ENCODE results near the gene CADPS2.

Gene CADPS2

DNA sequence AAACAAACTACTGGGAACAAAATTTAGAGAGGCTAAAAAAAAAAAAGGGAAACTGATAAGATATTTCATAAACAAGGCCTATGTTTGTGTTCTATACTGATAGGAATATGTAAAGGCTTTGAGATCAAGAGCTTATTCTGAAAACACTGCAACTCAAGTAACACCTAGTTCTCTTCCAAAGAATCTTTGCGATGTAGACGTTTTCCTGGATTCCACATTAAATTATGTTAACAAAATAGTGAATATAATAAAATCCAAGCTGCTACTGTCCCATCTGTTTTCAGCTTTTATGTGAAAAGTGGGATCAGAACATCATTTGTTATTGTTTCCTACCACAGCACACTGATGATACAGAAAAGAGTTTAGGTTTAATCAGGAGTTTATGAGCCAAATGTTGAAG is 130.6 kb downstream of the CADPS2 start:
- Histone ChIP-seq H3K9ac (no peak overlapping the region), H3K36me3 (no peaks in the 10 kb centered on the region), H3K27ac (no peak overlapping the region), H3K27me3 (no peaks in the 10 kb centered on the region), H3K9me3 (no peaks in the 10 kb centered on the region), H4K20me1 (no peaks in the 10 kb centered on the region), H3K4me3 (no peak overlapping the region), H3K4me1 (no peaks in the 10 kb centered on the region), H3K4me2 (no peak overlapping the region)
- TF ChIP-seq Cebpa-rat (IDR thresholded peaks at IDR 0.05) = no peak

DNA sequence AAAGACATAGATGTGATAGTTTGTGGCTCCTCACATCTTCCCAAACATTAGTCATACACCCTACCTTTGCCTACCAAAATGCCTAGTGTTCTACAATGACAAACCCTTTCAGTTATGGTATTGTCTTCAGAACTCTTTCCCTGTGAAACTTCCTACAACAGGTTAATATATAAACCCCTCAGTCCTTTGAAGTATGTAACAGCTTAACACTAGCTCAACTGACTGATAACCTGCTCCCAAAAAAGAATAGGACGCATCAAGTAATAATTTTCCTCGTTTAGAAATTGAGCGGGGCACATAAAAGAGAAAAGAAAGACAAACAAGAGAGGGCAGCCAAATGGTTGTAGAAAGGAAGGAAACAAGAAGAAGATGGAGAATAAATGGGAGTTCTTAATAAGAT is 133.7 kb downstream of the CADPS2 start:
- no peaks in the 10 kb centered on the region for H3K9me3 ChIP-seq
- H3K4me1 ChIP-seq = no peaks in the 10 kb centered on the region
- no peaks in the 10 kb centered on the region for H3K36me3 ChIP-seq
- H3K4me2 ChIP-seq = no peak overlapping the region
- no peaks in the 10 kb centered on the region for H4K20me1 ChIP-seq
- no peak overlapping the region for H3K9ac ChIP-seq
- no peak overlapping the region for H3K4me3 ChIP-seq
- no peaks in the 10 kb centered on the region for H3K27me3 ChIP-seq
- TF ChIP-seq Cebpa-rat (IDR thresholded peaks at IDR 0.05) = no peak
- H3K27ac ChIP-seq = no peak overlapping the region

DNA sequence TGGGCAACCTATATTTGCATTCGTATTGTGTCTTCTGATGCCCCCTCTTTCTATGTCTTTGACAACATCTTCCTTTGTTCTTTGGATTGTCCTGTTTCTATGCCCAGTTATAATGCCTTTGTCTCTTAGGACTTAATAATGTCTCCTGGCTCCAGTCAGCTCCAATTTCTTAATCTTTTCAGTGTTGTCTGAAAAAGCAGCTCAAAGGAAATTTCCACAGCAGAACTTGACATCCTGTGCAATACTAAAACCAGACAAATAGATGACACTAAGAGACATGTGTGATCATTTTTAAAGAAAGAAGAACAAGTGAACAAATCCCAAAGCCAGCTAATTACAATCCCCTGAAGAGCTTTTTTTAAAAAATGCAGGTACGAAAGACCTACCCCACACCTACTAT is 135.9 kb downstream of the CADPS2 start:
- Histone ChIP-seq H3K36me3 (no peaks in the 10 kb centered on the region), H3K9ac (no peak overlapping the region), H3K27me3 (no peaks in the 10 kb centered on the region), H3K27ac (no peak overlapping the region), H3K4me3 (no peak overlapping the region), H4K20me1 (no peaks in the 10 kb centered on the region), H3K4me2 (no peak overlapping the region), H3K9me3 (no peaks in the 10 kb centered on the region), H3K4me1 (no peaks in the 10 kb centered on the region)
- no peak for TF ChIP-seq Cebpa-rat (IDR thresholded peaks at IDR 0.05)

DNA sequence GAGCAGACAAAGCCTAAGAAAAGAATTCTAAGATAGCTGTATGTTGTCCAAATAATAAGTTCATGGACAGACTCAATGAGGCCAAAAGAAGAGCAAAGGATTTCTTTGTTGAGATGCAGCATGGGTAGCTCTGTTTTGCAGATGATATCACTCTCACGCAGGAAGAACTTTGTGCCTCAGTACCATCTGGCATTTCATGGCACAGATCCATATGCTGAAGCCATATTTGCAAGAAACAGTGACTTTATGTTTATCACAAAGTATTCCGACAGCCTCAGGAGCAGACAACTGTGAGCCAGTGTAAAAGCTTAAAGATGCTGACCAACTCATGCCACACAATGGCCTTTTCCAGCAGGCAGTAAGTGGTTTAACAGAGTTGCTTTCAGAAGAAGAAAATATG is 138.1 kb downstream of the CADPS2 start:
- no peak for TF ChIP-seq Cebpa-rat (IDR thresholded peaks at IDR 0.05)
- no peaks in the 10 kb centered on the region for H3K4me1 ChIP-seq
- no peaks in the 10 kb centered on the region for H3K36me3 ChIP-seq
- H3K27ac ChIP-seq = no peak overlapping the region
- H3K9ac ChIP-seq = no peak overlapping the region
- H3K4me2 ChIP-seq = no peak overlapping the region
- H3K4me3 ChIP-seq = no peak overlapping the region
- no peaks in the 10 kb centered on the region for H3K9me3 ChIP-seq
- H3K27me3 ChIP-seq = no peaks in the 10 kb centered on the region
- H4K20me1 ChIP-seq = no peaks in the 10 kb centered on the region

DNA sequence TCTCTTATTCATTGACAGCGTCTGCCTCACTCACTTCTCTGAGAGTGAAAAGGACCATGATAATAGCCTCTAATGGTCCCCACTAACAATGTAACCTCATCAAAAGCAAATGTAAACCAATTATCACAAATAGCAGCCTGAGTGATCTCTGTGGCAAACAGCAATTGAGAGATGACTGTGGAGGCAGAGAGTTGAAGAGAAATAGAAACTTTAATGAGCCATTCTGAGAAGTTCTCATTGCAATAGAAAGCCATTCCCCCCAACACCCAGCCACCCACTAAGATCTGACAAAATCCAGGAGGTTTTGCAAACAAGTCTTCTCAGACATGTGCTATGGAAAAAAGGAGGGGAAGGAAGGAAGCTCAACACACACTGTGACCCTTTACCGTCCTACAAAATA is 139.3 kb downstream of the CADPS2 start:
- Histone ChIP-seq H3K9me3 (no peaks in the 10 kb centered on the region), H3K9ac (no peak overlapping the region), H3K36me3 (no peaks in the 10 kb centered on the region), H3K27ac (no peak overlapping the region), H3K27me3 (no peaks in the 10 kb centered on the region), H3K4me3 (no peak overlapping the region), H4K20me1 (no peaks in the 10 kb centered on the region), H3K4me2 (no peak overlapping the region), H3K4me1 (no peaks in the 10 kb centered on the region)
- no peak for TF ChIP-seq Cebpa-rat (IDR thresholded peaks at IDR 0.05)

DNA sequence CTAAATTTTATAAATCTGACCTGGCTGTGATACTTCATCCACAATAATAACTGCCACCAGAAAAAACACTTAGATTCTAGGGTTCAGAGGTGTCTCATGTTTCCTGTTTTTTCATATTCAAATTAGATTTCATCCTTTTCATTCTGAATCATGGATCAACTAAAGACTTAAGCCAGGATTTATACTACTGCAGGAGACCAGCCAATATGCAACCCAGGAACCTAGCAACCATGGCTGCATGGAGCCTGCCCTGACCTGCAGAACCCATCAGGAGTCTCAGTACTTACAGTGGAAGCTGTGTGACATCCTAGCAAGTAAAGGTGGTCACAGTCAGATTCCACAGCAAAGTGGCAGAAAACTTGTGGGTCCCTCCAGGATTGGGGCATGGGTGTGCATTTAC is 143.0 kb downstream of the CADPS2 start:
- H3K27me3 ChIP-seq = no peaks in the 10 kb centered on the region
- no peak overlapping the region for H3K4me2 ChIP-seq
- H4K20me1 ChIP-seq = no peaks in the 10 kb centered on the region
- no peak overlapping the region for H3K27ac ChIP-seq
- TF ChIP-seq Cebpa-rat (IDR thresholded peaks at IDR 0.05) = no peak
- no peak overlapping the region for H3K9ac ChIP-seq
- H3K9me3 ChIP-seq = no peaks in the 10 kb centered on the region
- no peaks in the 10 kb centered on the region for H3K36me3 ChIP-seq
- no peak overlapping the region for H3K4me3 ChIP-seq
- H3K4me1 ChIP-seq = no peaks in the 10 kb centered on the region

DNA sequence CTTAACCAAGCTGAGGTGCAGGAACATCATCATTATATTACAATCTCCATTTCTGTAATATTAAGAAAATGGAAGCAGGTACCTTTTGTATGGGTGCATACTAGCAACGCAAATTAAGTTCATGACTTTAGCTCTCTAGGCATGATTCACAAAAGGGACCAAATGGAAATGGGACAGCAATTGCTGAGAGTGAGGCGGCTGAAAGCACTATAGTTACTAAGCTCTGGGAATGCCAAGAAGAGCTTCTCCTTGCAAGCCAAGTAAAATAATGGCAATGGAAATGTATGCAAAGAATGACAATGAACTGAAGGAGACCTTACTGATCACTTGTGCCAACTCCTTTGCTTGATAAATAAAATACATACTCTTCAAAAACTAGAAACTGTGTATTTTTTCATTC is 147.3 kb downstream of the CADPS2 start:
- no peak overlapping the region for H3K27ac ChIP-seq
- TF ChIP-seq Cebpa-rat (IDR thresholded peaks at IDR 0.05) = no peak
- no peaks in the 10 kb centered on the region for H3K36me3 ChIP-seq
- no peak overlapping the region for H3K9ac ChIP-seq
- no peak overlapping the region for H3K4me3 ChIP-seq
- H4K20me1 ChIP-seq = no peaks in the 10 kb centered on the region
- no peaks in the 10 kb centered on the region for H3K9me3 ChIP-seq
- H3K4me2 ChIP-seq = no peak overlapping the region
- H3K4me1 ChIP-seq = no peaks in the 10 kb centered on the region
- H3K27me3 ChIP-seq = no peaks in the 10 kb centered on the region

DNA sequence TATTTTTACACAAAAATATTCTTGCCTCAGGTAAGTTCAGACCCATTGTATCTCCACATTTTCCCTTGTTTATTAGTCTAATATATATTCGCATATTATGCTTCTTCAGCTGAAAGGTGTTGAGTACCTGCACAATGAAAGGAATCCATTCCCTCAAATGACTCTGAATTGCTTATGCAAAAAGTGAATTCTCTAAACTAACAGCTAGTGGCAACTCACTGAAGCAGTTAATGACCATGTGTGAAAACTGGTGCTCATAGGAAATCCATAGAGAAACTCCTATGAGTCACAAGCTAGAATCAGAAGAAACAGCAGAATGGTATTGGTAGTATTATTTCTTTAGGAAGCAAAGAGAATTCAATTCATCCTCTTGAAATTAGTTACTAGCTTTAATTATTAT is 150.1 kb downstream of the CADPS2 start:
- no peaks in the 10 kb centered on the region for H3K9me3 ChIP-seq
- no peaks in the 10 kb centered on the region for H3K4me1 ChIP-seq

DNA sequence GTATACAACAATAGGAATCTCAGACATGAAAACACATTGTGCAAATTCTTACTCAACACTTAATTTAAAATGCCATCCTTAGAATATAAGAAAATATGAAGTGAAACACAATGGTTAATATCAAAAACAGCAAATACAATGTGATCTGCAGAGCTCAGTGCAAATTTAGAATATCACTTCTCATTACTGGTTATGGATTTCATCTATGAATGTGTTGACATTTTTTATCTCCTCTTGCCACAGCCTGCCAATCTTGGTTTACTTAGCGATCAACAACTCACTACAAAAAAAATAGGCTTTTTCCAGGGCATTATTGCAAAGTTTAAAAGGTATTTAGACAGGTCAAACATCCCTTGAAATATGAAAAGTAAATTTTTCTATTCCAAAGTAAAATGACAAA is 158.5 kb downstream of the CADPS2 start:
- no peak overlapping the region for H3K27ac ChIP-seq
- H3K4me3 ChIP-seq = no peak overlapping the region
- H3K27me3 ChIP-seq = no peaks in the 10 kb centered on the region
- H3K9me3 ChIP-seq = no peaks in the 10 kb centered on the region
- H4K20me1 ChIP-seq = no peaks in the 10 kb centered on the region
- no peak for TF ChIP-seq Cebpa-rat (IDR thresholded peaks at IDR 0.05)
- no peaks in the 10 kb centered on the region for H3K36me3 ChIP-seq
- H3K4me1 ChIP-seq = no peaks in the 10 kb centered on the region
- H3K9ac ChIP-seq = no peak overlapping the region
- no peak overlapping the region for H3K4me2 ChIP-seq

More for the DNA sequence above, 150.1 kb downstream of the CADPS2 start:
- H3K4me2 ChIP-seq = no peak overlapping the region
- no peak for TF ChIP-seq Cebpa-rat (IDR thresholded peaks at IDR 0.05)
- H3K27me3 ChIP-seq = no peaks in the 10 kb centered on the region
- no peak overlapping the region for H3K27ac ChIP-seq
- no peak overlapping the region for H3K9ac ChIP-seq
- no peaks in the 10 kb centered on the region for H3K36me3 ChIP-seq
- no peak overlapping the region for H3K4me3 ChIP-seq
- no peaks in the 10 kb centered on the region for H4K20me1 ChIP-seq

DNA sequence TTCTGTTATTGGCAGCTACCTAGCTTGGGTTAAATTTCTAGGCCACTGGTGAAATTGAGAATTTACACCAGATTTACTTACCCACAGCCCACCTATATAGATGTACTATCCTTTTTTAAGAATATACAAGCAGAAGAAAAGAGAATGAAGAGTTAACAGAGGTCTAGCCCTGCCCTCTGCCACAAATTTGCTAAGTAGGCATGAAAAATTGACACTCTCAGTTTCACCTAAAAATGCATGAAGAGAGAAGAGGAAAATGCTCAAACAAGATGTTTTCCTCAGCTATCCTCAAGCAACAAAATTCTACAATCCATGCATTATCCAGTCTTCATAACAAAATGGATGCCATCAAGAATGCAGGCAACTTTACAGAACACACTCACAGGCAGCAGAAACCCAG is 158.9 kb downstream of the CADPS2 start:
- no peak for TF ChIP-seq Cebpa-rat (IDR thresholded peaks at IDR 0.05)
- Histone ChIP-seq H3K4me3 (no peak overlapping the region), H3K9ac (no peak overlapping the region), H3K4me1 (no peaks in the 10 kb centered on the region), H4K20me1 (no peaks in the 10 kb centered on the region), H3K4me2 (no peak overlapping the region), H3K9me3 (no peaks in the 10 kb centered on the region), H3K27me3 (no peaks in the 10 kb centered on the region), H3K27ac (no peak overlapping the region), H3K36me3 (no peaks in the 10 kb centered on the region)

DNA sequence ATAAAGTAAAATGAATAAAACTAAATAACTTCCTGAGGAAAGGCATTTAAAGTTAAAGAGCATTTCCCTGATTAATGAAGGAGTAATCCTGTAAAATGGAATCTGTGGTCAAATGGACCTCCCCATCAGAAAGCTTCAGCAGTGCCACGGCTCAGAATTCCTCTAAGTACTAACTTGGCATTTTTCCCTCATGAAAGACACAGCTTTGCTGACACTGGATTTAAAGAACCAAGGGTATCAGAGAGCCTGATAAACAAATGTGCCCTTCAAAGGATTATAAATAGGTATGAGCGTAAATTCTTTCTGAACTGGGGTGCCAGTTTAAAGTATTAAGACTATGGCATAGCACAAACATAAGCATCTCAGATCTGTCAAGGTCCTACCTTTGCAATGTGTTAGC is 159.4 kb downstream of the CADPS2 start:
- no peak overlapping the region for H3K4me2 ChIP-seq
- H3K4me3 ChIP-seq = no peak overlapping the region
- no peak overlapping the region for H3K9ac ChIP-seq
- no peaks in the 10 kb centered on the region for H4K20me1 ChIP-seq
- no peaks in the 10 kb centered on the region for H3K36me3 ChIP-seq
- no peaks in the 10 kb centered on the region for H3K4me1 ChIP-seq
- H3K27ac ChIP-seq = no peak overlapping the region
- no peaks in the 10 kb centered on the region for H3K27me3 ChIP-seq
- no peaks in the 10 kb centered on the region for H3K9me3 ChIP-seq
- no peak for TF ChIP-seq Cebpa-rat (IDR thresholded peaks at IDR 0.05)
